H1 (cell line): ENCODE results near the gene MTMR10. TPM values are rescaled to one million over a fixed set of nuclear protein-coding genes. Genes with fewer than 3 reads are reported as not detected.

Experiments used
- ATF2 ChIP-seq: IDR thresholded peaks from 2 replicates; pipeline ENCODE4 v1.6.1; 2012; ENCODE audit warnings: low read length, inconsistent platforms
- polyA plus RNA-seq, 7 experiments: library from polyadenylated mRNA; depleted of rRNA in 3 of 7; stranded (reverse) in 5 of 7; unstranded in 2 of 7; fragments of >200 nt in 5 of 7; fragments of 200-250 nt in 2 of 7; gene quantifications; 1 replicate in 5 of 7; 2 replicates in 1 of 7; 4 replicates in 1 of 7; pipeline versions ENCODE4 v1.2.1 to v1.2.3, GENCODE V29; 2011 to 2013; ENCODE audit warnings: missing spikeins in 2 of 7, mixed read lengths in 2 of 7
- total RNA-seq: library from RNA; stranded (reverse); fragmentation: NEBNext Ultra II Directional; extraction: Animal tissue kit (Norgen Biotek cat#: 25700); gene quantifications from 2 replicates; pipeline ENCODE4 v1.2.1, GENCODE V29; 2021

The MTMR10 gene
- total and polyA plus RNA-seq, 2 of the 8 experiments (the other 6 are each of a cell fraction or from before 2014, with no cell fraction given) = 3.8 to 13.1 TPM

- no peak for TF ChIP-seq ATF2
Observed at GRCh38 chr15:30928076-30928475, 63.4 kb downstream of the MTMR10 start (continued).
